ENCODE results near the gene CLEC10A. TPM values are rescaled to one million over a fixed set of nuclear protein-coding genes. Genes with fewer than 3 reads are reported as not detected.
A peak's percentile ranks its signal among the peaks of the same experiment; 100 is the strongest.
"Not testable (repeated sequence)": the region's sequence is repeated elsewhere in the genome, so short reads cannot be mapped to it uniquely, and the experiment has no call there.

The CLEC10A gene, protein sequence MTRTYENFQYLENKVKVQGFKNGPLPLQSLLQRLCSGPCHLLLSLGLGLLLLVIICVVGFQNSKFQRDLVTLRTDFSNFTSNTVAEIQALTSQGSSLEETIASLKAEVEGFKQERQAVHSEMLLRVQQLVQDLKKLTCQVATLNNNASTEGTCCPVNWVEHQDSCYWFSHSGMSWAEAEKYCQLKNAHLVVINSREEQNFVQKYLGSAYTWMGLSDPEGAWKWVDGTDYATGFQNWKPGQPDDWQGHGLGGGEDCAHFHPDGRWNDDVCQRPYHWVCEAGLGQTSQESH
- total RNA-seq, result 10 to 100 TPM in 2 of 6 donors, 1 to 10 TPM in 2, under 1 TPM in 2; 0.76 to 16.8 (median 5.1) TPM

DNA sequence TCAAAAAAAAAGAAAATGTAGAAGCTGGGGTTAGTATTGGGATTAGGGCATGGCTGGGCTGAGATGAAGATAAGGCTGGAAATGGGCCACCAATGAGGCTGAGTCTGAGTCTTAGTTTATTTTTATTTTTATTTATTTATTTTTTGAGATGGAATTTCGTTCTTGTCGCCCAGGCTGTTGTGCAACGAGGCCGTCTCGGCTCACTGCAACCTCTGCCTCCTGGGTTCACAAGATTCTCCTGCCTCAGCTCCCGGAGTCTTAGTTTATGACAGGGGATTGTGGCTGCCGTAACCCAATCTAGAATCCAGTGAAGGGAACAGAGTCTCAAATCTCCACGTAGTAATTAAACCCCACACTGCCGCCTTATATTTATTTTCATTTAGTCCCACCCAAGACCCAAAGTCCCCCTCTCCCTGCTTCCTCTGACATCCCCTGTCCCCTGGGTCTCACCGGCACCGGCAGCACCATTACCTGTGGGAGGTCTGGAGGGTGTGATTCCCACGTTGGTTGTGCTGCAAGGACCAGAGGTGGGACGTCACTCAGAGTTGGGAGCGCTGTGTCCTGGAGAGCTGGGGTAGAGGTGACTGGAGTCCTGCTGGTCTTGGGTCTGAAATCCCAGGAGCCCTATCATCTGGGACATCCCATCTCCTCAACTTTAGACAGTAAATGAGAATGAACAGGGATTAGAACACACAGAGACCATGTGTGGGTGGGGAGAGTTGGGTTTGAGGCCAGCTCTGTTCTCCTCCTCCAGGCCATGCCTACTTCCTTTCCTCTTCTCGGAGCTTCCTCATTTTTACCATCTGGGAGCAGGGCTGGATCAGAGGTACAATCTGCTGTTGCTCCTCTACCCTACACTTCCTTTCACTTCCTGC is at the start of gene CLEC10A:
Gene CLEC10A, minus strand, starts transcription at position 671 of the 875 bp plus-strand sequence. CDS start 1,439 bp downstream, outside the sequence.
- WGBS, 2 donors, result 66 to 68% methylated on average over 15 of the region's 15 CpGs
- H3K4me1 ChIP-seq, result peaks cover 0 to 10% (median 4%) of the 10 kb centered on the region in 4 donors
- H3K9me3 ChIP-seq, result no peaks in the 10 kb centered on the region
- no peak within 1 kb of the TSS for H3K4me3 ChIP-seq
- no peaks in the 10 kb centered on the region for H3K27me3 ChIP-seq
- peak within 1 kb of the TSS in 1 of 4 donors; percentile 46 for H3K27ac ChIP-seq
- DNase-seq, result no peak
- H3K36me3 ChIP-seq, result no peaks in the 10 kb centered on the region
- TF ChIP-seq POLR2A (IDR thresholded peaks at IDR 0.05), result no peak
- TF ChIP-seq EP300 (IDR thresholded peaks at IDR 0.05), result no peak
- TF ChIP-seq, protein P1, sequence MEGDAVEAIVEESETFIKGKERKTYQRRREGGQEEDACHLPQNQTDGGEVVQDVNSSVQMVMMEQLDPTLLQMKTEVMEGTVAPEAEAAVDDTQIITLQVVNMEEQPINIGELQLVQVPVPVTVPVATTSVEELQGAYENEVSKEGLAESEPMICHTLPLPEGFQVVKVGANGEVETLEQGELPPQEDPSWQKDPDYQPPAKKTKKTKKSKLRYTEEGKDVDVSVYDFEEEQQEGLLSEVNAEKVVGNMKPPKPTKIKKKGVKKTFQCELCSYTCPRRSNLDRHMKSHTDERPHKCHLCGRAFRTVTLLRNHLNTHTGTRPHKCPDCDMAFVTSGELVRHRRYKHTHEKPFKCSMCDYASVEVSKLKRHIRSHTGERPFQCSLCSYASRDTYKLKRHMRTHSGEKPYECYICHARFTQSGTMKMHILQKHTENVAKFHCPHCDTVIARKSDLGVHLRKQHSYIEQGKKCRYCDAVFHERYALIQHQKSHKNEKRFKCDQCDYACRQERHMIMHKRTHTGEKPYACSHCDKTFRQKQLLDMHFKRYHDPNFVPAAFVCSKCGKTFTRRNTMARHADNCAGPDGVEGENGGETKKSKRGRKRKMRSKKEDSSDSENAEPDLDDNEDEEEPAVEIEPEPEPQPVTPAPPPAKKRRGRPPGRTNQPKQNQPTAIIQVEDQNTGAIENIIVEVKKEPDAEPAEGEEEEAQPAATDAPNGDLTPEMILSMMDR (IDR thresholded peaks at IDR 0.05), result no peak
- no peak for TF ChIP-seq POLR2AphosphoS5 (IDR thresholded peaks at IDR 0.05)
- ATAC-seq (ENCODE audit: low FRiP score in 2 of 2), result peak; percentile 45 to 77

DNA sequence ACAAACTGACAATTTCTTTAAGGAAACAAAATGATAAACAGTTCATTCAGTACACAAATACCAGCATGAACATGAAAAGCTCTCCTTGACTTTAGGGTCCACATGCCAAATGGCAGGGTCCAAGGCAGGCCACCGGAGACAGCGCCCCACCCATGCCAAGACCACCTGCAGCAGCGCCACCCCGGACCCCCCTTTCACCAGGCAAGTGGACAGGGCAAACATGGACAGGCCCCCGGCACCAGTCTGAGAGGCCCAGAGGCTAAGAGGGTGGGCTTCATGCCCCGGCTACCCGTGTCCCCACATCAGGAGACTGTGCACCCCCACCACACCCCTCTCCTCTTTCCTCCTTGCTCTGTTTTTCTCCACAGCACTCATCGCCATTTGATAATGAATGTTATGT is 49.3 kb upstream of the CLEC10A start:
- Histone ChIP-seq H3K27me3 (no peaks in the 10 kb centered on the region), H3K4me3 (no peak overlapping the region), H3K4me1 (peaks cover 0 to 19% (median 8%) of the 10 kb centered on the region in 4 donors), H3K27ac (no peak overlapping the region), H3K9me3 (no peaks in the 10 kb centered on the region), H3K36me3 (no peaks in the 10 kb centered on the region)
- TF ChIP-seq EP300 (IDR thresholded peaks at IDR 0.05) (no peak), POLR2A (IDR thresholded peaks at IDR 0.05) (no peak), POLR2AphosphoS5 (IDR thresholded peaks at IDR 0.05) (no peak)
- TF ChIP-seq, protein P1 (IDR thresholded peaks at IDR 0.05), result no peak
- DNase-seq (no peak), ATAC-seq (ENCODE audit: low FRiP score in 2 of 2) (no peak)
- 86 to 92% methylated on average over 8 of the region's 8 CpGs for WGBS, 2 donors

DNA sequence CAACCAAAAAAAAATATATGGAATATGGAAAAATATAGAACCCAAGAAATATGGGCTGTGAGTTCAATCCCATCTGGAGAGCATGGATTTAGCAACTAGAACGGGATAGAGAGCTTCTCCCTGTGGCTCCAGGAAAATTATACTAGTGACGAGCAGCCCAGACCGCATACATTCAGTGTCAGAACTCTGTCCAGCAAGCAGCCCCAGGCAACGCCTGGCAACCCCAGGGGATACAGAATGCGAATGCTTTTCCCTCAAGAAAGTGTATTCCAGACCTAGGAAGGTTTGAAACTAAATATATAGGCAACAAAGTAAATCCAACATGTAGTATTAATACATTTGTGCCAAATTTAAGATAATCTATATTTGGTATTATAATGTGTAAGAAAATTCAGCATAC is 48.1 kb upstream of the CLEC10A start:
- Histone ChIP-seq H3K4me3 (no peak overlapping the region), H3K36me3 (no peaks in the 10 kb centered on the region), H3K9me3 (no peaks in the 10 kb centered on the region), H3K27ac (no peak overlapping the region), H3K4me1 (peaks cover 0 to 12% (median 5%) of the 10 kb centered on the region in 4 donors), H3K27me3 (no peaks in the 10 kb centered on the region)
- 59 to 81% methylated on average over 5 of the region's 5 CpGs for WGBS, 2 donors
- DNase-seq (no peak), ATAC-seq (ENCODE audit: low FRiP score in 2 of 2) (no peak)
- TF ChIP-seq POLR2A (IDR thresholded peaks at IDR 0.05) (no peak), POLR2AphosphoS5 (IDR thresholded peaks at IDR 0.05) (no peak), EP300 (IDR thresholded peaks at IDR 0.05) (no peak)
- TF ChIP-seq, protein P1 (IDR thresholded peaks at IDR 0.05), result no peak

DNA sequence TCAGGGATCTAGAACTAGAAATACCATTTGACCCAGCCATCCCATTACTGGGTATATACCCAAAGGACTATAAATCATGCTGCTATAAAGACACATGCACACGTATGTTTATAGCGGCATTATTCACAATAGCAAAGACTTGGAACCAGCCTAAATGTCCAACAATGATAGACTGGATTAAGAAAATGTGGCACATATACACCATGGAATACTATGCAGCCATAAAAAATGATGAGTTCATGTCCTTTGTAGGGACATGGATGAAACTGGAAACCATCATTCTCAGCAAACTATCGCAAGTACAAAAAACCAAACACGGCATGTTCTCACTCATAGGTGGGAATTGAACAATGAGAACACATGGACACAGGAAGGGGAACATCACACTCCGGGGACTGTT is 47.5 kb upstream of the CLEC10A start:
- not testable (repeated sequence) for H3K27me3 ChIP-seq; H3K9me3 ChIP-seq; DNase-seq; H3K4me3 ChIP-seq; H3K27ac ChIP-seq; H3K4me1 ChIP-seq; H3K36me3 ChIP-seq; ATAC-seq (ENCODE audit: low FRiP score in 2 of 2)
- WGBS, 2 donors, result 96 to 98% methylated on average over 5 of the region's 5 CpGs

DNA sequence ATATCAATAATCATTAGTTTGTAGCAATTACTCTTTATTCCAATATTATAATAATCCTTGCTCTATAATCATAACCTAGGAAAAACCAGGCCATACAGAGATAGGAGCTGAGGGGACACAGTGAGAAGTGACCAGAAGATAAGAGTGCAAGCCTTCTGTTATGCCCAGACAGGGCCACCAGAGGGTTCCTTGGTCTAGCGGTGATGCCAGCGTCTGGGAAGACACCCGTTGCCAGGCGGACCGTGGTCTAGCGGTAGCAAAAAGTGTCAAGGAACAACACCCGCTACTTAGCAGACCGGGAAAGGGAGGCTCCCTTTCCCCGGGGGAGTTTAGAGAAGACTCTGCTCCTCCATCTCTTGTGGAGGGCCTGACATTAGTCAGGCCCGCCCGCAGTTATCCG is 46.3 kb upstream of the CLEC10A start:
- not testable (repeated sequence) for ATAC-seq (ENCODE audit: low FRiP score in 2 of 2); DNase-seq; H3K4me3 ChIP-seq; H3K36me3 ChIP-seq; H3K27me3 ChIP-seq; H3K9me3 ChIP-seq; H3K4me1 ChIP-seq; H3K27ac ChIP-seq
- WGBS, 2 donors, result 81 to 88% methylated on average over 11 to 12 of the region's 12 CpGs
